K562 (cell line): ENCODE data around the gene ADIPOQ. TPM values are rescaled to one million over a fixed set of nuclear protein-coding genes. Genes with fewer than 3 reads are reported as not detected.

Experiments used
- ATAC-seq: fragments of 200-7000 bp; cut with Tn5 transposase; 3 replicates; pipeline ENCODE4 v1.9.1; 2020; ENCODE audit warnings: moderate library complexity
- BruUV-seq: library from RNA; stranded (reverse); fragments of 400-500 nt; replicated peaks from 2 replicates; lab custom pipeline; 2021; lab: Mats Ljungman, UMichigan
- CTCF ChIA-PET: fragments of 300-600 bp; formaldehyde crosslinking; extraction: SDS; loops from one replicate; lab custom pipeline; 2021; ENCODE audit warnings: low intra/inter-chr PET ratio; lab: Yijun Ruan, JAX
- POLR2A ChIA-PET: fragments of 300-600, 350-650 bp; sonication (Branson Sonifier 250); formaldehyde crosslinking; extraction: SDS; loops from one replicate; lab custom pipeline; 2021; ENCODE audit warnings: antibody characterized with exemption, inconsistent platforms; lab: Yijun Ruan, JAX
- DNase-seq, 4 experiments: peaks; one replicate each; pipeline versions ENCODE4 v3.0.0 to v3.0.0-alpha.2; 2011 to 2018; ENCODE audit warnings: low spot score in 3 of 4, mixed read lengths in 3 of 4; ENCODE audit errors: extremely low read depth in 1 of 4
- FAIRE-seq: peaks from 2 replicates; lab custom pipeline; 2011; peaks lifted over from hg19 to GRCh38; lab: Jason Lieb, UNC
- H2AFZ ChIP-seq: 2 replicates; pipeline ENCODE4 v1.6.0; 2011; ENCODE audit warnings: low read depth, low read length, control low read depth, inconsistent platforms
- H3K27ac ChIP-seq: fragments of 200-600 bp; 3 replicates; pipeline ENCODE4 v1.8.0; 2011; ENCODE audit warnings: low read depth, mild to moderate bottlenecking, control low read depth, inconsistent platforms, low read length, moderate library complexity, mixed read lengths; ENCODE audit errors: extremely low read depth
- H3K27me3 ChIP-seq, 2 experiments: fragments of 300-600 bp in 1 of 2; 2 replicates in 1 of 2; 3 replicates in 1 of 2; pipeline versions ENCODE4 v1.6.0 to v1.8.0; 2011; ENCODE audit warnings: inconsistent platforms in 2 of 2, low read length in 2 of 2, mild to moderate bottlenecking in 1 of 2, mixed read lengths in 1 of 2, moderate library complexity in 1 of 2; ENCODE audit not compliant: control insufficient read depth in 2 of 2, insufficient read depth in 2 of 2
- H3K36me3 ChIP-seq: fragments of 300-600 bp; 3 replicates; pipeline ENCODE4 v1.8.0; 2011; ENCODE audit warnings: mild to moderate bottlenecking, low read length, inconsistent platforms; ENCODE audit not compliant: control insufficient read depth, insufficient read depth
- H3K4me1 ChIP-seq, 2 experiments: fragments of 200-600 bp in 1 of 2; replicated peaks in 1 of 2; 2 replicates in 1 of 2; 3 replicates in 1 of 2; pipeline versions ENCODE4 v1.5.1 to v1.8.0; 2011; ENCODE audit warnings: inconsistent platforms in 2 of 2, low read length in 2 of 2, mild to moderate bottlenecking in 1 of 2, mixed read lengths in 1 of 2, moderate library complexity in 1 of 2; ENCODE audit not compliant: control insufficient read depth in 2 of 2, insufficient read depth in 2 of 2
- H3K4me2 ChIP-seq: 2 replicates; pipeline ENCODE4 v1.6.1; 2011; ENCODE audit warnings: low read length, control low read depth, inconsistent platforms, mixed read lengths; ENCODE audit not compliant: insufficient read depth
- H3K4me3 ChIP-seq: fragments of 200-600 bp; sonication (generic), shearing (Covaris generic); 2 replicates; pipeline ENCODE4 v1.5.1; 2016; ENCODE audit warnings: control low read depth, inconsistent platforms
- H3K79me2 ChIP-seq: fragments of 200-600 bp; 3 replicates; pipeline ENCODE4 v1.8.0; 2011; ENCODE audit warnings: low read length, inconsistent platforms; ENCODE audit not compliant: control insufficient read depth, insufficient read depth
- H3K9ac ChIP-seq, 2 experiments: 2 replicates each; pipeline versions ENCODE4 v1.6.0 to v1.6.1; 2011; ENCODE audit warnings: low read depth in 2 of 2, low read length in 2 of 2, control low read depth in 1 of 2, inconsistent platforms in 1 of 2, mild to moderate bottlenecking in 1 of 2, mixed read lengths in 1 of 2; ENCODE audit not compliant: insufficient read depth in 1 of 2
- H3K9me1 ChIP-seq: one replicate; pipeline ENCODE4 v1.6.0; 2011; ENCODE audit warnings: inconsistent platforms, mild to moderate bottlenecking, low read length, moderate library complexity; ENCODE audit not compliant: control insufficient read depth, insufficient read depth
- H3K9me3 ChIP-seq: replicated peaks from 2 replicates; pipeline ENCODE4 v1.5.1; 2011; ENCODE audit warnings: low read depth, low read length, inconsistent platforms; ENCODE audit not compliant: control insufficient read depth, insufficient read depth
- H4K20me1 ChIP-seq: replicated peaks from 2 replicates; pipeline ENCODE4 v1.6.1; 2011; ENCODE audit warnings: low read length, inconsistent platforms, mixed read lengths; ENCODE audit not compliant: control insufficient read depth, insufficient read depth
- ATF7 ChIP-seq: fragments of 450-650 bp; IDR thresholded peaks from 2 replicates; pipeline ENCODE4 v1.7.1; 2014; ENCODE audit warnings: mild to moderate bottlenecking, moderate library complexity
- BACH1 ChIP-seq: fragments of 200-800 bp; sonication (Bioruptor generic); IDR thresholded peaks from 2 replicates; pipeline ENCODE4 v1.6.1; 2016; ENCODE audit warnings: missing genetic modification characterization, missing compliant biosample characterization
- DMBX1 ChIP-seq: fragments of 250-450 bp; sonication (Bioruptor Pico); IDR thresholded peaks from 2 replicates; pipeline ENCODE4 v1.8.0; 2022; ENCODE audit warnings: inconsistent platforms, mild to moderate bottlenecking, moderate library complexity, borderline replicate concordance
- GTF2A2 ChIP-seq: IDR thresholded peaks from 2 replicates; pipeline ENCODE4 v1.6.1; 2016; ENCODE audit warnings: mild to moderate bottlenecking, missing genetic modification characterization, missing compliant biosample characterization
- JUN ChIP-seq, 2 experiments: sonication (generic) in 1 of 2; formaldehyde crosslinking in 1 of 2; IDR thresholded peaks; 2 replicates each; pipeline versions ENCODE4 v1.6.1 to v1.8.0; 2012 to 2022; ENCODE audit warnings: borderline replicate concordance in 2 of 2, mild to moderate bottlenecking in 2 of 2, improper control_type of control experiment in 1 of 2, low read depth in 1 of 2, low read length in 1 of 2, missing genetic modification reagents in 1 of 2
- NFRKB ChIP-seq: fragments of 450-650 bp; IDR thresholded peaks from 2 replicates; pipeline ENCODE4 v1.6.1; 2016; ENCODE audit warnings: low read depth
- NR4A1 ChIP-seq, 2 experiments: fragments of 250-450 bp in 1 of 2; fragments of 450-650 bp in 1 of 2; sonication (Bioruptor Pico) in 1 of 2; IDR thresholded peaks; 2 replicates each; pipeline versions ENCODE4 v1.4.0 to v1.6.1; 2016 to 2020; ENCODE audit warnings: mild to moderate bottlenecking in 2 of 2, missing compliant biosample characterization in 1 of 2, missing genetic modification characterization in 1 of 2, moderate library complexity in 1 of 2
- POLR2H ChIP-seq: IDR thresholded peaks from 2 replicates; pipeline ENCODE4 v1.6.1; 2016; ENCODE audit warnings: missing genetic modification characterization, low read depth, mild to moderate bottlenecking, control low read depth, missing compliant biosample characterization, moderate library complexity
- SETDB1 ChIP-seq: IDR thresholded peaks from one replicate; pipeline ENCODE4 v1.6.1; 2012; ENCODE audit warnings: low read length, control low read depth, inconsistent platforms
- SMAD1 ChIP-seq: fragments of 150-350 bp; IDR thresholded peaks from 2 replicates; pipeline ENCODE4 v1.6.1; 2014; ENCODE audit warnings: low read length, low read depth; ENCODE audit not compliant: partially characterized antibody
- SNAPC5 ChIP-seq: fragments of 250-450 bp; sonication (Bioruptor Pico); IDR thresholded peaks from 2 replicates; pipeline ENCODE4 v1.8.0; 2021; ENCODE audit warnings: moderate library complexity, mild to moderate bottlenecking, inconsistent platforms
- SOX6 ChIP-seq: fragments of 450-650 bp; IDR thresholded peaks from 2 replicates; pipeline ENCODE4 v1.6.1; 2014; ENCODE audit warnings: mild to moderate bottlenecking
- ZBTB1 ChIP-seq: sonication (generic); formaldehyde crosslinking; IDR thresholded peaks from 2 replicates; pipeline ENCODE4 v1.8.1; 2023; ENCODE audit warnings: missing genetic modification reagents, low read depth, mild to moderate bottlenecking, borderline replicate concordance
- ZNF146 ChIP-seq: IDR thresholded peaks from one replicate; pipeline ENCODE4 v1.6.1; 2018; ENCODE audit warnings: missing compliant biosample characterization; ENCODE audit not compliant: unreplicated experiment
- ZNF583 ChIP-seq: fragments of 250-450 bp; sonication (Bioruptor Pico); IDR thresholded peaks from 2 replicates; pipeline ENCODE4 v1.4.0; 2020
- ZNF584 ChIP-seq: fragments of 200-800 bp; sonication (Bioruptor generic); IDR thresholded peaks from 2 replicates; pipeline ENCODE4 v1.6.1; 2016; ENCODE audit warnings: low read depth, mild to moderate bottlenecking, missing genetic modification characterization, missing compliant biosample characterization
- WGBS: fragments of 100-300 bp; shearing (Covaris generic); methylation state at CpG from one replicate; pipeline ENCODE4 v1.1.6; 2016; ENCODE audit warnings: low coverage, mixed read lengths; ENCODE audit not compliant: insufficient coverage; ENCODE audit errors: missing lambda C conversion rate; 5-methylcytosine and 5-hydroxymethylcytosine counted together
- in situ Hi-C: fragments of 300-500 bp; cut with MboI; formaldehyde crosslinking; loops from 4 replicates; pipeline ENCODE4 v1.15.0; 2018; ENCODE audit warnings: inconsistent platforms, mixed read lengths
- intact Hi-C: fragments of 100-400 bp; cut with micrococcal nuclease; formaldehyde crosslinking; loops from 2 replicates; pipeline ENCODE4 v1.14.2; 2022
- polyA plus RNA-seq, 8 experiments: library from polyadenylated mRNA; depleted of rRNA in 4 of 8; stranded (reverse) in 5 of 8; unstranded in 3 of 8; fragments of >200 nt; fragmentation: Nextera tagmentation in 2 of 8; fragmentation: Illumina TruSeq in 1 of 8; extraction: Ambion mirVana in 2 of 8; extraction: Trizol in 1 of 8; gene quantifications; 2 replicates each; pipeline versions ENCODE4 v1.2.1 to v1.2.3, GENCODE V29; 2011 to 2014; ENCODE audit warnings: inconsistent platforms in 1 of 8, missing spikeins in 1 of 8
- total RNA-seq, 7 experiments: library from RNA; depleted of rRNA in 6 of 7; stranded (reverse); fragments of >200 nt in 6 of 7; fragmentation: Illumina TruSeq in 2 of 7; extraction: Trizol in 2 of 7; gene quantifications; 2 replicates each; pipeline versions ENCODE4 v1.2.1 to v1.2.3, GENCODE V29; 2011 to 2021; ENCODE audit warnings: low replicate concordance in 1 of 7
- TF ChIP-seq, protein P1 (sequence below): fragments of 250-450 bp; sonication (Bioruptor Pico); IDR thresholded peaks from 2 replicates; pipeline ENCODE4 v1.5.0; 2021; ENCODE audit warnings: mild to moderate bottlenecking, moderate library complexity
- TF ChIP-seq, protein P2 (sequence below): fragments of 450-650 bp; formaldehyde crosslinking; IDR thresholded peaks from 2 replicates; pipeline ENCODE4 v1.4.0; 2022; ENCODE audit warnings: mild to moderate bottlenecking, moderate library complexity

Gene ADIPOQ
- total and polyA plus RNA-seq, 9 of the 15 experiments (the other 6 are each of a cell fraction or from before 2014, with no cell fraction given), result 0.01 to 0.04 (median 0.03) TPM; not detected in 4

DNA sequence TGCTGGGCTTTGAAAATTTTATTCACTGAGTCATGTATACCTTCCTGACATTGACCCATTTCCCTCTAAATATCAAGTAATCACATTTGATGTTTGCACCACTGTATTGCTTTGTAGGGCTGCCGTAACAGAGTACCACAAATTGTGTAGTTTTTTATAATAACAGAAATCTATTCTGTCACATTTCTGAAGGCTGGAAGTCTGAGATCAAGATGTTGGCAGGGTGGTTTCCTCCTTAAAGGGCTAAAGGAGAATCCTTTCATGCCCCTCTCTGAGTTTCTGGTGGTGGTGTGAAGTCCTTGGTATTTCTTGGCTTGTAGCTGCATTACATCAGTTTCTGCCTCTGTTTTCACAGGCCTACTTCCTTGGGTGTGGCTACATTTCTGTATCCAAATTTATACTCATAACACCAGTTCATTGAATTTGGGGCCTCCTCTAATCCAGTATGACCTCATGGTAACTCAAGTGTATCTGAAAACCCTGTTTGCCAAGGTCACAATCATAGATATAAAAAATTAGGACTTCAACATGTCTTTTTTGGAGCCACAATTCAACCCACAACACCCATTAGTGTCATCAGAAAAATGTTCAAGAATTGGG lies 58.7 kb downstream of the ADIPOQ start:
- Histone ChIP-seq H3K36me3 (no peaks in the 10 kb centered on the region), H2AFZ (peak overlapping the region; percentile 54), H3K9me1 (no peaks in the 10 kb centered on the region), H3K4me1 (peaks cover 7 to 19% of the 10 kb centered on the region in 2 experiments; a peak in 4 of 5 replicates), H3K4me2 (no peak overlapping the region), H3K27ac (peak overlapping the region; percentile 31; the same call in 2 of the 3 replicates), H3K9ac (no peak overlapping the region), H3K4me3 (no peak overlapping the region), H3K79me2 (no peaks in the 10 kb centered on the region), H3K27me3 (no peaks in the 10 kb centered on the region), H4K20me1 (no peaks in the 10 kb centered on the region), H3K9me3 (no peaks in the 10 kb centered on the region)
- no TSS peak for BruUV-seq
- peak; percentile 89 for ATAC-seq
- FAIRE-seq, result no peak
- 57% methylated on average over 1 of the region's 1 CpG for WGBS
- DNase-seq, result no peak
- POLR2A ChIA-PET, result interaction anchor here (0.6 to 1.0 kb wide), 2 partner anchors 8 to 13 kb away, joined by 3 to 4 read pairs; no protein-coding TSS in a partner anchor
- in situ Hi-C loops, result no loop called here
- CTCF ChIA-PET, result no interaction called here
- intact Hi-C loops, result no loop called here
- TF ChIP-seq ZNF146, result no peak
- no peak for TF ChIP-seq NR4A1 (CRISPR knock-in tag; IDR thresholded peaks at IDR 0.05)
- peak; percentile 53; the same call in 1 of the 2 replicates for TF ChIP-seq NR4A1 (tag; IDR thresholded peaks at IDR 0.05)
- TF ChIP-seq ZNF584 (CRISPR knock-in tag), result peak; percentile 85
- TF ChIP-seq ZBTB1 (CRISPR knock-in tag), result no peak
- peak; percentile 4; the same call in 1 of the 2 replicates for TF ChIP-seq JUN (IDR thresholded peaks at IDR 0.05; ENCODE audit: borderline replicate concordance, low read depth, low read length)
- TF ChIP-seq JUN (CRISPR knock-in tag; IDR thresholded peaks at IDR 0.05; ENCODE audit: borderline replicate concordance), result no peak
- TF ChIP-seq SMAD1, result no peak
- TF ChIP-seq SETDB1, result no peak
- TF ChIP-seq ATF7, result peak; percentile 86
- peak; percentile 62 for TF ChIP-seq NFRKB
- peak; percentile 89; the same call in 1 of the 2 replicates for TF ChIP-seq DMBX1 (CRISPR knock-in tag)
- TF ChIP-seq SNAPC5 (CRISPR knock-in tag), result no peak
- peak; percentile 75 for TF ChIP-seq POLR2H
- TF ChIP-seq ZNF583 (CRISPR knock-in tag), result no peak
- 0 out of 2 replicates have a peak, but pooled peaks have one; percentile 37 for TF ChIP-seq GTF2A2 (tag)
- peak; percentile 52; the same call in 1 of the 2 replicates for TF ChIP-seq BACH1
- TF ChIP-seq, protein P1, sequence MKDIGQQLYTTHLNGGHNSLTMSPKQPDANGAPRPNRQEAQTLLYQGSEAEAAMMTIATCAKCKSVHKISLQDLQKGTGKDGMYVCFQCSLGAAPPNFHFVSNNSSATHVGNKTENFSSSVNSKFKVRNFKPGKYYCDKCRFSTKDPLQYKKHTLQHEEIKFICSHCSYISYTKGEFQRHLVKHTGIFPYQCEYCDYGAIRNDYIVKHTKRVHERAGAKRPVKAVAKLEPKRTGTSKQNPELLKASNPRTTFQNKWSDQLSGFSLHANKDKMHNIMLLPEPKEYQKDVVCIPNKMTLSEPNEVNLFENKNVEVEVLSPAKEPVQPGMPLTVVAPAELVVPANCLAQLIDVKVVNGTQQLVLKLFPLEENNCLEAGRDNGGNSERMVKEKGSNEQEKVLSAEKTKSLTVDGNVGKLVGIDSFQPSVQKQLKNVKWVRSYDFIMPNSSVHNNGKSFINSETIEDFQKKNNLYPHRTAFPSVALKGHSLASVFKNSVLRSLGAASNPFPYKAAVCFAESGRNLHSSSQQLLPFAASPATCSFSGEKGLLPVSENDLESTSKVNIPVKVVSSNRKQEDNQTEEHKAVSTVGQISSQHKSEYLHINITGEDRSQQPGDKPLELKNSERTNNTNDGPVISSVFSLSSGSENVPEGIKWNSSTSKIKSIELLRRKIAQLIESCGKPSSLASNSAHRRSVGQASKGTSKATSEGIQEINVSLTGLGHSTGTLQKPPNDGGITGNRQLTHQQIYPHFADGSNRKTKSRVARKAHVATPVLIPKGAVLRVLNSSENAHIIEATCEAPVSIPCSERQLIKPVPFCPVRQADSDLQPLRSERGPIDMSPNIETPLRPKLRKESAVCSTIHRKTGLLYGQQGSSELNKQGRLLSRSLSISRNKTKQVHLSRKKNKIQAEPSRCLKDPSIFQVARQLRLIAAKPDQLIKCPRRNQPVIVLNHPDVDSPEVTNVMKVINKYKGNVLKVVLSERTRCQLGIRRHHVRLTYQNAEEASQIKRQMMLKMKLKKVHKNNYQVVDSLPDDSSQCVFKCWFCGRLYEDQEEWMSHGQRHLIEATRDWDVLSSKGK, result no peak
- 0 out of 2 replicates have a peak, but pooled peaks have one; percentile 28 for TF ChIP-seq SOX6
- TF ChIP-seq, protein P2, sequence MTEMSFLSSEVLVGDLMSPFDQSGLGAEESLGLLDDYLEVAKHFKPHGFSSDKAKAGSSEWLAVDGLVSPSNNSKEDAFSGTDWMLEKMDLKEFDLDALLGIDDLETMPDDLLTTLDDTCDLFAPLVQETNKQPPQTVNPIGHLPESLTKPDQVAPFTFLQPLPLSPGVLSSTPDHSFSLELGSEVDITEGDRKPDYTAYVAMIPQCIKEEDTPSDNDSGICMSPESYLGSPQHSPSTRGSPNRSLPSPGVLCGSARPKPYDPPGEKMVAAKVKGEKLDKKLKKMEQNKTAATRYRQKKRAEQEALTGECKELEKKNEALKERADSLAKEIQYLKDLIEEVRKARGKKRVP (CRISPR knock-in tag), result peak; percentile 84
